Uterus (tissue), 2 donors: Measurements from ENCODE around the gene PRSS16.

Experiments used
- POLR2A ChIP-seq, 2 donors: fragments of 450-650 bp; IDR thresholded peaks; one replicate each; pipeline ENCODE4 v1.6.1; 2016; ENCODE audit warnings: antibody characterized with exemption in 2 of 2, mild to moderate bottlenecking in 1 of 2, moderate library complexity in 1 of 2
- TF ChIP-seq, protein P1 (sequence below), 4 experiments: fragments of 200-600 bp in 2 of 4; fragments of 450-650 bp in 2 of 4; sonication (generic) in 2 of 4; IDR thresholded peaks; one replicate each; pipeline ENCODE4 v1.5.1; 2016 to 2019; ENCODE audit warnings: antibody characterized with exemption in 4 of 4, mild to moderate bottlenecking in 2 of 4, moderate library complexity in 1 of 4

DNA sequence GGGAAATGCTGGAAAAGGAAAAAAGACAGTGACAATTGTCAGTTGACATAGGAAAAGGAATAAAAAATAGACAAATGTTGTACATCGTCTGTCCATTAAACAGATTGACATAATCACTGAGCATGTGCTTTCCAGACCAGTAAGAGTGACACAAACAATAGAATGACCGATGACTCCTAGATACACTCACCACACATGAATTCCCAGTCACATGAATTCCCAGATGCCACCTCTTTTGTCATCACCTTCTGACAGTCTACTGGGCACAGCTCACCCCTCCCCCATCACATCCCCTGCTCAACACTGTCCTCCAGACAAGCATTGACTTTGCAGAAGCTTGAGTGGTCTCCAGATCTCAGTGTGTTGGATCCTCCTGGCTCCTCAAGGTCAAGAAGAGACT, 38.6 kb downstream of the PRSS16 start:
- TF ChIP-seq, protein P1, sequence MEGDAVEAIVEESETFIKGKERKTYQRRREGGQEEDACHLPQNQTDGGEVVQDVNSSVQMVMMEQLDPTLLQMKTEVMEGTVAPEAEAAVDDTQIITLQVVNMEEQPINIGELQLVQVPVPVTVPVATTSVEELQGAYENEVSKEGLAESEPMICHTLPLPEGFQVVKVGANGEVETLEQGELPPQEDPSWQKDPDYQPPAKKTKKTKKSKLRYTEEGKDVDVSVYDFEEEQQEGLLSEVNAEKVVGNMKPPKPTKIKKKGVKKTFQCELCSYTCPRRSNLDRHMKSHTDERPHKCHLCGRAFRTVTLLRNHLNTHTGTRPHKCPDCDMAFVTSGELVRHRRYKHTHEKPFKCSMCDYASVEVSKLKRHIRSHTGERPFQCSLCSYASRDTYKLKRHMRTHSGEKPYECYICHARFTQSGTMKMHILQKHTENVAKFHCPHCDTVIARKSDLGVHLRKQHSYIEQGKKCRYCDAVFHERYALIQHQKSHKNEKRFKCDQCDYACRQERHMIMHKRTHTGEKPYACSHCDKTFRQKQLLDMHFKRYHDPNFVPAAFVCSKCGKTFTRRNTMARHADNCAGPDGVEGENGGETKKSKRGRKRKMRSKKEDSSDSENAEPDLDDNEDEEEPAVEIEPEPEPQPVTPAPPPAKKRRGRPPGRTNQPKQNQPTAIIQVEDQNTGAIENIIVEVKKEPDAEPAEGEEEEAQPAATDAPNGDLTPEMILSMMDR (IDR thresholded peaks at IDR 0.05), result no peak
- TF ChIP-seq POLR2A (IDR thresholded peaks at IDR 0.05), result no peak
